IMR-90 (cell line): ENCODE results near the gene DAAM1. TPM values are rescaled to one million over a fixed set of nuclear protein-coding genes. Genes with fewer than 3 reads are reported as not detected.

Source experiments
- ATAC-seq: fragments of 200-7000 bp; cut with Tn5 transposase; 2 replicates; pipeline ENCODE4 v1.9.1; 2020; ENCODE audit warnings: low read depth, mild to moderate bottlenecking, moderate library complexity
- BruUV-seq: library from RNA; stranded (reverse); fragments of 400-500 nt; replicated peaks from 2 replicates; lab custom pipeline; 2021; lab: Mats Ljungman, UMichigan
- CTCF ChIA-PET: fragments of 300-600 bp; formaldehyde crosslinking; extraction: SDS; loops from one replicate; lab custom pipeline; 2021; ENCODE audit warnings: antibody characterized with exemption; lab: Yijun Ruan, JAX
- POLR2A ChIA-PET: fragments of 300-600 bp; sonication (Branson Sonifier 250); formaldehyde crosslinking; loops from one replicate; lab custom pipeline; 2022; ENCODE audit warnings: antibody characterized with exemption; ENCODE audit not compliant: unreplicated experiment; lab: Charles Lee
- DNase-seq: peaks from one replicate; pipeline ENCODE4 v3.0.0; 2013
- H2AFZ ChIP-seq: replicated peaks from 2 replicates; pipeline ENCODE3; 2013; ENCODE audit warnings: low read length, mild to moderate bottlenecking; ENCODE audit not compliant: poor library complexity
- H2AK5ac ChIP-seq: 2 replicates; pipeline ENCODE4 v1.6.1; 2013; ENCODE audit warnings: low read depth, low read length, inconsistent platforms
- H2AK9ac ChIP-seq: replicated peaks from 2 replicates; pipeline ENCODE3; 2013; ENCODE audit warnings: mild to moderate bottlenecking, low read depth, low read length, moderate library complexity; ENCODE audit not compliant: poor library complexity
- H2BK120ac ChIP-seq: 2 replicates; pipeline ENCODE4 v1.6.1; 2013; ENCODE audit warnings: low read depth, low read length, inconsistent platforms
- H2BK15ac ChIP-seq: 3 replicates; pipeline ENCODE4 v1.6.1; 2013; ENCODE audit warnings: low read depth, low read length, inconsistent platforms
- H2BK20ac ChIP-seq: 2 replicates; pipeline ENCODE4 v1.6.1; 2013; ENCODE audit warnings: low read depth, mild to moderate bottlenecking, inconsistent platforms, low read length, moderate library complexity
- H2BK5ac ChIP-seq: 2 replicates; pipeline ENCODE4 v1.6.1; 2013; ENCODE audit warnings: mild to moderate bottlenecking, low read depth, low read length, inconsistent platforms; ENCODE audit not compliant: poor library complexity, severe bottlenecking
- H3K14ac ChIP-seq: replicated peaks from 2 replicates; pipeline ENCODE4 v1.6.1; 2013; ENCODE audit warnings: low read depth, low read length, inconsistent platforms
- H3K18ac ChIP-seq: 2 replicates; pipeline ENCODE4 v1.6.1; 2013; ENCODE audit warnings: low read depth, low read length, control low read depth
- H3K23ac ChIP-seq: 2 replicates; pipeline ENCODE4 v1.6.1; 2013; ENCODE audit warnings: low read depth, low read length, inconsistent platforms
- H3K27ac ChIP-seq: 2 replicates; pipeline ENCODE4 v1.5.1; 2013; ENCODE audit warnings: mild to moderate bottlenecking, control low read depth, low read length; ENCODE audit not compliant: insufficient read depth
- H3K27me3 ChIP-seq: 2 replicates; pipeline ENCODE4 v1.6.1; 2013; ENCODE audit warnings: low read length; ENCODE audit not compliant: control insufficient read depth, insufficient read depth
- H3K36me3 ChIP-seq: 2 replicates; pipeline ENCODE4 v1.6.1; 2013; ENCODE audit warnings: low read length, mixed read lengths; ENCODE audit not compliant: control insufficient read depth, insufficient read depth
- H3K4ac ChIP-seq: 2 replicates; pipeline ENCODE4 v1.6.1; 2013; ENCODE audit warnings: low read depth, low read length, inconsistent platforms
- H3K4me1 ChIP-seq: 2 replicates; pipeline ENCODE4 v1.6.1; 2013; ENCODE audit warnings: low read length, mixed read lengths; ENCODE audit not compliant: control insufficient read depth, insufficient read depth
- H3K4me2 ChIP-seq: 2 replicates; pipeline ENCODE4 v1.6.1; 2013; ENCODE audit warnings: low read depth, mild to moderate bottlenecking, control low read depth, low read length, moderate library complexity
- H3K4me3 ChIP-seq: 2 replicates; pipeline ENCODE4 v1.5.1; 2013; ENCODE audit warnings: low read depth, mild to moderate bottlenecking, control low read depth, low read length, moderate library complexity; ENCODE audit not compliant: insufficient read depth
- H3K56ac ChIP-seq: 2 replicates; pipeline ENCODE4 v1.6.1; 2013; ENCODE audit warnings: low read length, inconsistent platforms; ENCODE audit not compliant: insufficient read depth; ENCODE audit errors: extremely low read depth
- H3K79me1 ChIP-seq, 2 experiments: 2 replicates each; pipeline ENCODE4 v1.6.1; 2013; ENCODE audit warnings: low read length in 2 of 2, inconsistent platforms in 1 of 2, low read depth in 1 of 2
- H3K9ac ChIP-seq: 2 replicates; pipeline ENCODE4 v1.6.1; 2013; ENCODE audit warnings: low read depth, low read length, control low read depth
- H3K9me1 ChIP-seq: 2 replicates; pipeline ENCODE4 v1.6.1; 2013; ENCODE audit warnings: low read length, inconsistent platforms; ENCODE audit not compliant: insufficient read depth
- H3K9me3 ChIP-seq: 2 replicates; pipeline ENCODE4 v1.6.1; 2013; ENCODE audit warnings: low read length; ENCODE audit not compliant: control insufficient read depth, insufficient read depth
- H4K20me1 ChIP-seq: 2 replicates; pipeline ENCODE4 v1.6.1; 2013; ENCODE audit warnings: low read length, inconsistent platforms; ENCODE audit not compliant: insufficient read depth
- H4K5ac ChIP-seq: 2 replicates; pipeline ENCODE4 v1.6.1; 2013; ENCODE audit warnings: mild to moderate bottlenecking, low read depth, low read length, control low read depth
- H4K8ac ChIP-seq, 2 experiments: 2 replicates each; pipeline ENCODE4 v1.6.1; 2013; ENCODE audit warnings: low read depth in 2 of 2, low read length in 2 of 2, control low read depth in 1 of 2, inconsistent platforms in 1 of 2
- H4K91ac ChIP-seq: 2 replicates; pipeline ENCODE4 v1.6.1; 2013; ENCODE audit warnings: low read depth, low read length, inconsistent platforms; ENCODE audit not compliant: insufficient read depth
- BHLHE40 ChIP-seq: fragments of 150-350 bp; IDR thresholded peaks from 2 replicates; pipeline ENCODE4 v1.6.1; 2016; ENCODE audit warnings: mild to moderate bottlenecking, low read depth, low read length
- CEBPB ChIP-seq: IDR thresholded peaks from 2 replicates; pipeline ENCODE4 v1.6.1; 2012; ENCODE audit warnings: low read depth, low read length, improper control_type of control experiment
- CHD1 ChIP-seq: IDR thresholded peaks from 2 replicates; pipeline ENCODE4 v1.6.1; 2012; ENCODE audit warnings: low read depth, low read length, improper control_type of control experiment
- FOS ChIP-seq: fragments of 150-350 bp; IDR thresholded peaks from 2 replicates; pipeline ENCODE4 v1.6.1; 2016; ENCODE audit warnings: low read depth, low read length
- MAFK ChIP-seq: IDR thresholded peaks from 2 replicates; pipeline ENCODE4 v1.6.1; 2012; ENCODE audit warnings: low read depth, low read length, improper control_type of control experiment
- MAZ ChIP-seq: IDR thresholded peaks from 2 replicates; pipeline ENCODE4 v1.6.1; 2012; ENCODE audit warnings: low read depth, mild to moderate bottlenecking, low read length, improper control_type of control experiment, moderate library complexity, borderline replicate concordance
- MXI1 ChIP-seq: IDR thresholded peaks from 2 replicates; pipeline ENCODE4 v1.6.1; 2012; ENCODE audit warnings: low read depth, mild to moderate bottlenecking, low read length, moderate library complexity, borderline replicate concordance
- NFE2L2 ChIP-seq: fragments of 150-350 bp; IDR thresholded peaks from 2 replicates; pipeline ENCODE4 v1.6.1; 2016; ENCODE audit warnings: low read depth, mild to moderate bottlenecking, low read length
- POLR2A ChIP-seq: IDR thresholded peaks from 2 replicates; pipeline ENCODE4 v1.6.1; 2012; ENCODE audit warnings: mild to moderate bottlenecking, low read depth, low read length
- RAD21 ChIP-seq: IDR thresholded peaks from 2 replicates; pipeline ENCODE4 v1.6.1; 2012; ENCODE audit warnings: low read length, improper control_type of control experiment
- RCOR1 ChIP-seq: IDR thresholded peaks from 2 replicates; pipeline ENCODE4 v1.6.1; 2012; ENCODE audit warnings: mild to moderate bottlenecking, low read length, improper control_type of control experiment; ENCODE audit not compliant: insufficient replicate concordance
- RFX5 ChIP-seq: IDR thresholded peaks from 2 replicates; pipeline ENCODE4 v1.8.0; 2012; ENCODE audit warnings: low read depth, mild to moderate bottlenecking, low read length, moderate library complexity
- SMC3 ChIP-seq: fragments of 150-350 bp; IDR thresholded peaks from 2 replicates; pipeline ENCODE4 v1.6.1; 2016; ENCODE audit warnings: low read depth, mild to moderate bottlenecking, antibody characterized with exemption, low read length, moderate library complexity
- WGBS, 2 experiments: methylation state at CpG; one replicate each; pipeline versions ENCODE4 v1.1.5 to v1.1.7; 2013; ENCODE audit warnings: missing lambda C conversion rate in 2 of 2; ENCODE audit not compliant: insufficient read length in 1 of 2; ENCODE audit errors: extremely low coverage in 2 of 2; 5-methylcytosine and 5-hydroxymethylcytosine counted together
- dilution Hi-C: fragments of 300-500 bp; cut with HindIII; formaldehyde crosslinking; loops from one replicate; pipeline ENCODE4 v1.14.3; 2018; ENCODE audit warnings: low sequenced_read_pairs; ENCODE audit not compliant: unreplicated experiment
- in situ Hi-C: fragments of 300-500 bp; cut with MboI; formaldehyde crosslinking; loops from 3 replicates; pipeline ENCODE4 v1.14.3; 2019; ENCODE audit warnings: low sequenced_read_pairs, inconsistent platforms, mixed read lengths
- intact Hi-C: fragments of 100-400 bp; cut with micrococcal nuclease; formaldehyde crosslinking; loops from 2 replicates; pipeline ENCODE4 v1.10.0; 2022
- polyA plus RNA-seq, 3 experiments: library from polyadenylated mRNA; depleted of rRNA; stranded (reverse); fragments of >200 nt; gene quantifications; 2 replicates each; pipeline ENCODE4 v1.2.3, GENCODE V29; 2012; ENCODE audit warnings: low replicate concordance in 1 of 3
- total RNA-seq: library from RNA; depleted of rRNA; stranded (reverse); fragments of >200 nt; gene quantifications from 2 replicates; pipeline ENCODE4 v1.2.3, GENCODE V29; 2012
- TF ChIP-seq, protein P1 (sequence below): conservative IDR thresholded peaks from 2 replicates; pipeline ENCODE4 v1.5.1; 2012; ENCODE audit warnings: mild to moderate bottlenecking, low read depth, low read length, improper control_type of control experiment
- TF ChIP-seq, protein P2 (sequence below): fragments of 150-350 bp; IDR thresholded peaks from 2 replicates; pipeline ENCODE4 v1.6.1; 2017; ENCODE audit warnings: mild to moderate bottlenecking, antibody characterized with exemption, low read length, low read depth
- TF ChIP-seq, protein P3 (sequence below): fragments of 150-350 bp; IDR thresholded peaks from 2 replicates; pipeline ENCODE4 v1.6.1; 2016; ENCODE audit warnings: low read depth, mild to moderate bottlenecking, low read length, moderate library complexity, borderline replicate concordance

The DAAM1 gene
- total and polyA plus RNA-seq, 2 of the 4 experiments (the other 2 are of a cell fraction), result 4.8 to 5.4 TPM

DNA sequence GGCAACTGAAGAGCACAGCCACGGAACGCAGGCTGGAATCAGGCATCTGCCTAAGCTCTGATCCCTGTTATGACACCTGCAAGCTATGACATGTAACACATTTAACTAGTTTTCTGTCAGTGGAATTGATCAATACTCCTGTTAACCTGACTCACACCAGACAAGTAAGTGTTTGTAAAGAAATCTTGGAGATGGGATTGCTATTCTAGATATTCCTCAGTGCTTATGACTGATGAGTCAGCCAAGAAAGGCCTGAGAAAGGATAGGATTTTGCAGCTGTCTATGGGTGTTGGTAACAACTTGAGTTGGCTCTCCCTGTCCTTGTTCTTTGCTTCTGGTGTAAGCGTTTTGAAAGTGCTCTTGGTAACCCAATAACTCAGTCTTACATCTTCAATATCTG, 166.2 kb downstream of the DAAM1 start:
- no peak overlapping the region for H2AFZ ChIP-seq
- no peak overlapping the region for H4K5ac ChIP-seq
- TF ChIP-seq MAFK (no peak), CEBPB (no peak), MXI1 (no peak), NFE2L2 (no peak), RAD21 (no peak), FOS (peak; percentile 59; the same call in 1 of the 2 replicates), SMC3 (0 out of 2 replicates have a peak, but pooled peaks have one; percentile 3), MAZ (no peak), RCOR1 (no peak), POLR2A (no peak), BHLHE40 (no peak), CHD1 (no peak), RFX5 (no peak)
- TF ChIP-seq, protein P1, sequence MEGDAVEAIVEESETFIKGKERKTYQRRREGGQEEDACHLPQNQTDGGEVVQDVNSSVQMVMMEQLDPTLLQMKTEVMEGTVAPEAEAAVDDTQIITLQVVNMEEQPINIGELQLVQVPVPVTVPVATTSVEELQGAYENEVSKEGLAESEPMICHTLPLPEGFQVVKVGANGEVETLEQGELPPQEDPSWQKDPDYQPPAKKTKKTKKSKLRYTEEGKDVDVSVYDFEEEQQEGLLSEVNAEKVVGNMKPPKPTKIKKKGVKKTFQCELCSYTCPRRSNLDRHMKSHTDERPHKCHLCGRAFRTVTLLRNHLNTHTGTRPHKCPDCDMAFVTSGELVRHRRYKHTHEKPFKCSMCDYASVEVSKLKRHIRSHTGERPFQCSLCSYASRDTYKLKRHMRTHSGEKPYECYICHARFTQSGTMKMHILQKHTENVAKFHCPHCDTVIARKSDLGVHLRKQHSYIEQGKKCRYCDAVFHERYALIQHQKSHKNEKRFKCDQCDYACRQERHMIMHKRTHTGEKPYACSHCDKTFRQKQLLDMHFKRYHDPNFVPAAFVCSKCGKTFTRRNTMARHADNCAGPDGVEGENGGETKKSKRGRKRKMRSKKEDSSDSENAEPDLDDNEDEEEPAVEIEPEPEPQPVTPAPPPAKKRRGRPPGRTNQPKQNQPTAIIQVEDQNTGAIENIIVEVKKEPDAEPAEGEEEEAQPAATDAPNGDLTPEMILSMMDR, result no peak
- TF ChIP-seq, protein P2, sequence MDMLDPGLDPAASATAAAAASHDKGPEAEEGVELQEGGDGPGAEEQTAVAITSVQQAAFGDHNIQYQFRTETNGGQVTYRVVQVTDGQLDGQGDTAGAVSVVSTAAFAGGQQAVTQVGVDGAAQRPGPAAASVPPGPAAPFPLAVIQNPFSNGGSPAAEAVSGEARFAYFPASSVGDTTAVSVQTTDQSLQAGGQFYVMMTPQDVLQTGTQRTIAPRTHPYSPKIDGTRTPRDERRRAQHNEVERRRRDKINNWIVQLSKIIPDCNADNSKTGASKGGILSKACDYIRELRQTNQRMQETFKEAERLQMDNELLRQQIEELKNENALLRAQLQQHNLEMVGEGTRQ, result no peak
- TF ChIP-seq, protein P3, sequence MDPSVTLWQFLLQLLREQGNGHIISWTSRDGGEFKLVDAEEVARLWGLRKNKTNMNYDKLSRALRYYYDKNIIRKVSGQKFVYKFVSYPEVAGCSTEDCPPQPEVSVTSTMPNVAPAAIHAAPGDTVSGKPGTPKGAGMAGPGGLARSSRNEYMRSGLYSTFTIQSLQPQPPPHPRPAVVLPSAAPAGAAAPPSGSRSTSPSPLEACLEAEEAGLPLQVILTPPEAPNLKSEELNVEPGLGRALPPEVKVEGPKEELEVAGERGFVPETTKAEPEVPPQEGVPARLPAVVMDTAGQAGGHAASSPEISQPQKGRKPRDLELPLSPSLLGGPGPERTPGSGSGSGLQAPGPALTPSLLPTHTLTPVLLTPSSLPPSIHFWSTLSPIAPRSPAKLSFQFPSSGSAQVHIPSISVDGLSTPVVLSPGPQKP, result no peak
- H3K4me2 ChIP-seq, result no peak overlapping the region
- no peak overlapping the region for H2BK20ac ChIP-seq
- no peak overlapping the region for H3K56ac ChIP-seq
- H4K91ac ChIP-seq, result no peak overlapping the region
- CTCF ChIA-PET, result interaction anchor here (0.6 kb wide), 1 partner anchor 210 kb away, joined by 3 read pairs; no protein-coding TSS in a partner anchor
- H3K23ac ChIP-seq, result no peak overlapping the region
- no peak overlapping the region for H3K14ac ChIP-seq
- H3K9ac ChIP-seq, result no peak overlapping the region
- WGBS, 2 experiments, result no CpG with 5 or more reads among the region's 3 CpGs
- no peaks in the 10 kb centered on the region for H3K9me3 ChIP-seq
- DNase-seq (peak; percentile 88), ATAC-seq (peak; percentile 77)
- no TSS peak for BruUV-seq
- no peak overlapping the region for H2BK5ac ChIP-seq
- no peak overlapping the region for H3K4ac ChIP-seq
- in situ Hi-C loops (no loop called here), intact Hi-C loops (no loop called here), dilution Hi-C loops (no loop called here)
- no peaks in the 10 kb centered on the region for H4K20me1 ChIP-seq
- no peak overlapping the region for H2BK15ac ChIP-seq
- H3K36me3 ChIP-seq, result peaks cover 13% of the 10 kb centered on the region
- H4K8ac ChIP-seq, result no peak overlapping the region
- POLR2A ChIA-PET, result no interaction called here
- no peak overlapping the region for H3K4me3 ChIP-seq
- H2AK9ac ChIP-seq, result no peak overlapping the region
- H3K27ac ChIP-seq, result no peak overlapping the region
- H2AK5ac ChIP-seq, result peak overlapping the region; percentile 5; the same call in 1 of the 2 replicates
- H3K18ac ChIP-seq, result no peak overlapping the region
- H3K79me1 ChIP-seq, result no peaks in the 10 kb centered on the region
- no peaks in the 10 kb centered on the region for H3K9me1 ChIP-seq
- H2BK120ac ChIP-seq, result no peak overlapping the region
- peaks cover 6% of the 10 kb centered on the region for H3K4me1 ChIP-seq
- H3K27me3 ChIP-seq, result no peaks in the 10 kb centered on the region
